HG03066 (cell line): Measurements from ENCODE around the gene LCNL1.
A peak's percentile ranks its signal among the peaks of the same experiment; 100 is the strongest.

Source experiments
- ATAC-seq: cut with Tn5 transposase; IDR thresholded peaks from one replicate; pipeline ENCODE4 v1.9.1; 2021; ENCODE audit warnings: low read depth; ENCODE audit not compliant: unreplicated experiment

Gene LCNL1

GRCh38 chr9:136946228-136947027 lies 36.4 kb upstream of the LCNL1 start:
- no peak for ATAC-seq

- no peak for ATAC-seq
These were observed 35.5 kb upstream of the LCNL1 start for GRCh38 chr9:136947028-136947891.

GRCh38 chr9:136947955-136948510 lies 34.8 kb upstream of the LCNL1 start:
- no peak for ATAC-seq

- no peak for ATAC-seq
These were observed 33.5 kb upstream of the LCNL1 start for GRCh38 chr9:136949239-136949816.

GRCh38 chr9:136949817-136950655 lies 32.8 kb upstream of the LCNL1 start:
- peak; percentile 81 for ATAC-seq

GRCh38 chr9:136950656-136951276 lies 32.0 kb upstream of the LCNL1 start:
- no peak for ATAC-seq

GRCh38 chr9:136951541-136952320 lies 31.1 kb upstream of the LCNL1 start, which contains the start of gene LCN12:
Gene LCN12 (plus strand): TSS chr9:136952273. CDS start chr9:136952328, 55 bp downstream.
- ATAC-seq, result no peak

- no peak for ATAC-seq
These were observed 30.4 kb upstream of the LCNL1 start for GRCh38 chr9:136952321-136952850.

GRCh38 chr9:136952876-136953770 lies 29.7 kb upstream of the LCNL1 start:
- no peak for ATAC-seq

- no peak for ATAC-seq
These were observed 29.0 kb upstream of the LCNL1 start for GRCh38 chr9:136953771-136954269.

- no peak for ATAC-seq
These were observed 28.3 kb upstream of the LCNL1 start for GRCh38 chr9:136954270-136955083.

GRCh38 chr9:136955202-136955942 lies 27.4 kb upstream of the LCNL1 start:
- ATAC-seq, result no peak

GRCh38 chr9:136955943-136956335 lies 26.9 kb upstream of the LCNL1 start:
- no peak for ATAC-seq

- no peak for ATAC-seq
These were observed 26.2 kb upstream of the LCNL1 start for GRCh38 chr9:136956604-136957003.

- no peak for ATAC-seq
These were observed 25.3 kb upstream of the LCNL1 start for GRCh38 chr9:136957461-136957860.

- no peak for ATAC-seq
These were observed 24.9 kb upstream of the LCNL1 start for GRCh38 chr9:136957901-136958300.
